Stimulated activated CD8-positive, alpha-beta memory T cell treated with anti-CD3 and anti-CD28 coated beads, Interleukin-7, amount 100 ng/mL, for 4 hours (primary cell): ENCODE measurements around the gene FAM174B.

Experiments
- DNase-seq, 2 donors: peaks; one replicate each; pipeline ENCODE4 v3.0.0-alpha.2; 2020; ENCODE audit warnings: low read depth in 2 of 2

FAM174B gene

DNA sequence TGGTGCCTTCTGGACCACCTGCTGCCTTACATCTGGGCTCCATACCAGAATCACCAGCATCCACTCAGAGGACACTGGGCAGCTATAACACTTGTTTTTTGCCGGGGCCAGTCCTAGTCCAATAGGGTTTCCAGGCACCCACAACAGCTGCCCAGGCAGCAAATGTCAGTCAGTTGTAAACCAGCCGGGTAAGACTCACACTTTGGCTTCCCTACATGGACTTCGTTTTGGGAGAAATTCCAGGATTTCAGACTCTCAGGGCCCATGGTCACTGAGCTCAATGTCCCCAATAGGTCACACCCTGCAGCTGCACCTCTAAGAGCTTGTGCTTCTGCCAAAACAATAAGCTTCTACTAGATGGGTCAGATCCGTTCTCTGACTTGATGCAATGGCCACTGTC lies 83.8 kb downstream of the FAM174B start:
- DNase-seq = no peak

DNA sequence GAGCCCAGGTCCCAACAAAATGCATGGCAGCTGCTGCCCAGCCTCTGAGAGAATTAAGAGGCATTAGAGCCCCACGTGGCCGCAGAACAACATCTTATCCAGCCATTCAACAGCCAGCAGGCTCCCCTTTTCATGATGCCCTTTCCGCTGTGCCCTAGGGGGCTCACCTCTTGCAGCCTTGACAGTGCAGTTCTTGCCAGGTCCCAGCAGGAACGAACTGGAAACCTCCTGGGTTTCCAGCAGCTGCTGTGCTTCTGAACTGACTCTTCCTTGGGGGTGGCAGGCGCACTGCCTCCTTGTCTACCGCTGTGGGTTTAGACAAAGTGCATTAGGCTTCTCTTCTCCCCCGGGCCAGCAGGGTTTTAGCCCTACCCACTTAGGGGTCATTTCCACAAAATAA lies 85.2 kb downstream of the FAM174B start:
- DNase-seq = no peak

DNA sequence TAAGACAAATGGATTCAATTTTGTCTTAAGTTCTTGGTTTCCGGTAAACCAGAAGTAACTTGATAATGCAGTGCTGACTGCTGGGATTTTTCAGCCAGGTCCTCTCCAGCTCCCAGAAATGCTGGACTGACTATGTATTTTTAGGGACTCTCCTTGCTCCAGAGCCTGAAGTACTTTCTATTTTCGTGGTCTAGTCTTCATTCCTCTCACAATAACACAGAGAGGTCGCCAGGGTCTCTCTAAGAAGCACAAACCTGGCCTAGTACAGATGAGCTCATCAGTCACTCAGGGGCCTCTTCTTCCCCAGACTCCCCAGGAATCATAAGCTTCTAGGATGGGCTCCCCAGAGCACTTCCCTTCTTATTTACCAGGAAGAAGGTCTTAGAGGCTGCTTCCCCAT lies 85.8 kb downstream of the FAM174B start:
- DNase-seq = no peak
